GM18499 (cell line): Measurements from ENCODE around the gene HAUS7.

ENCODE experiments used
- ATAC-seq: cut with Tn5 transposase; IDR thresholded peaks from one replicate; pipeline ENCODE4 v1.9.1; 2021; ENCODE audit warnings: moderate number of reproducible peaks; ENCODE audit not compliant: insufficient read depth, unreplicated experiment

Gene HAUS7

GRCh38 chrX:153457827-153458466 is 12.4 kb downstream of the HAUS7 start:
- no peak for ATAC-seq

GRCh38 chrX:153457136-153457825 is 13.1 kb downstream of the HAUS7 start:
- no peak for ATAC-seq

GRCh38 chrX:153456704-153457103 is 13.7 kb downstream of the HAUS7 start:
- ATAC-seq, result no peak

DNA sequence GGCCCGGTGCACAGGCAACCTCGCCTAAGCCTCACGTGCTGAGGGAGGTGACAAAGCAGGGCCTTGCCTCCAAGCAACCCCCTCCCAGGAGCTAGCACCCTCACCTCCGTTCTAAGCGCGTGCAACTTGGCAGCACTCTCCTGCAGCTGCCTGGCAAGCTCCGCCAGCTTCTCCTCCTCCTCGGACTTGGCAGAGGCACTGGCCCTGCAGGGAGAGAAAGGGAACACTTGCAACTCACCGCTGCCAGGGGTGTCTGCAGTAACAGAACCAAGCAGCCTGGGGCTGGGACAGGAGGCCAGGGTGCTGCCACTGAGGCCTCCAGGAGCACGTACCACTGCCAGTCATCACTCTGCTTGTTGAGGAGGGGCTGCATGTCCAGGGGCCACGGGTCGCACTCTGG is 14.2 kb downstream of the HAUS7 start:
- ATAC-seq, result no peak

- no peak for ATAC-seq
Measured at GRCh38 chrX:153455571-153455970, 14.8 kb downstream of the HAUS7 start.

- no peak for ATAC-seq
Measured at GRCh38 chrX:153454901-153455550, 15.3 kb downstream of the HAUS7 start.

GRCh38 chrX:153450949-153451277 is 19.5 kb downstream of the HAUS7 start:
- no peak for ATAC-seq

- ATAC-seq, result no peak
Measured at GRCh38 chrX:153450114-153450948, 20.0 kb downstream of the HAUS7 start.

- no peak for ATAC-seq
Measured at GRCh38 chrX:153449368-153450113, 20.8 kb downstream of the HAUS7 start.

DNA sequence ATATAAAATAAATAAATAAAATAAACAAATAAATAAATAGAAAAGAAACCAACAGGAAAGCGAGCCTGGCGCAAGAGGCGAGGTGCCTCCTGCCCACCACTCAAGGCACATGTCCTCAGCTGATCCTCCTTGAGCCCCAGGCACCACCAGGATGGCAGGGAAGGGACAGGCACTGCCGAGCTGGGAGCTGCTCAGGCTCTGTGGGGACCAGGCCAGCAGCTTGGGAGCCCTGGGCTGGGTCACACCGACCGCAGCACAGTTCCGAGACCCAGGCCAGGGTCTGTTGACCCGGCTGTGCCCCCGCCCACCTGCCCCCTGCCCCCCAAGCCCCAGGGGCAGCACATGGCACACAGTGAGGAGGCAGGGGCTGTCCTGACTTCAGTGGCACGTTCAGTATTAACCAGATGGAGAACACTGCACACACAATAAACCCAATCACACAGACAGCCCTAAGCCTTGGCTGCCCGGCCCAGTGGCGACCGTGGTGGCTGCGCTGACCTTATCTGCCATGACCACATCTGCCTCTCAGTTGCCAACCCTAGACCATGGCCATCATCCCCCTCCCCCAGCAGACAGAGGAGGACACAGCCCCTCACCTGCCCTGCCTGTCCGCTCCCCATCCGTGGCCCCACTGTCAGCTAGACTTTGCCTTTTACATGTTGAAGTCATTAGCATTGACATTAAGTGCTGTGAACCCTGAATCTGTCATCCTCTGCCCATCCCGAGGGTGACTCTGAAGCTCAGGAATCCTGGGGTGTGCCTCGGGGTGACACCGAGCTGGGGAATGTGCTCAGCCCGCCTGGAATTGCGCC is 21.6 kb downstream of the HAUS7 start:
- ATAC-seq, result no peak

DNA sequence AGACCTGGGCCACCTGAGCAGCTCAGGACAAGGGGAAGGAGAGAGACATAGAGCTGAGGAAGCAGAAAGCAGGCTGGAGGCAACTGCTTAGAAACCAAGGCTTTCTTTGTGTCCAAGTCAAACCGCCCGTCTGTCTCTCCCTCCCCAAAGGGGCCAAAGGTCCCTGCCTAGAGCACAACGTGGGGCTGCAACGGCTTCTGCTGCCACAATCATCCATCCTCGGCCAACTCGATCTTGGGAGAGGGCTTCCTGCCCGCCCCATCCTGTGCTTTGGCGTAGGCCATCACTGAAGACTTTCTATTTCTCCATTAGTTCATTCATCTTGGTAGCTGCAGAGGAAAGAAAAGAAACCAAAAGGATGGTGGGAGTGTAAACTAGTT is 22.8 kb downstream of the HAUS7 start:
- ATAC-seq, result no peak

- no peak for ATAC-seq
Measured at GRCh38 chrX:153446950-153447580, 23.3 kb downstream of the HAUS7 start.

DNA sequence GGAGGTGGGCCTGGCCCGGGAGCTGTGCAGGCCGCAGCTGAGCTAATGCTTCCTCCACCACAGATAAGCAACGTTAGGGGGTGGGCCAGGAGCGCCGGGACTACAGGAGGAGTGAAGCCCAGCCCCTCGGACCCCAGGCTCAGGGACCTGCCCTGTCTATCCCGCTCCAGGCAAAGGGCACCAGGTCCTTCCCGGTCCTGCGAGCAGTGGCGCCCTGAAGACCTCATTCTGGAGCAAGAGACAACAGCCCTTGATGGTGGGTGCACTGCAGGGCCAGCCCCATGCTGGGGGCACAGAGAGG is 23.8 kb downstream of the HAUS7 start:
- no peak for ATAC-seq

DNA sequence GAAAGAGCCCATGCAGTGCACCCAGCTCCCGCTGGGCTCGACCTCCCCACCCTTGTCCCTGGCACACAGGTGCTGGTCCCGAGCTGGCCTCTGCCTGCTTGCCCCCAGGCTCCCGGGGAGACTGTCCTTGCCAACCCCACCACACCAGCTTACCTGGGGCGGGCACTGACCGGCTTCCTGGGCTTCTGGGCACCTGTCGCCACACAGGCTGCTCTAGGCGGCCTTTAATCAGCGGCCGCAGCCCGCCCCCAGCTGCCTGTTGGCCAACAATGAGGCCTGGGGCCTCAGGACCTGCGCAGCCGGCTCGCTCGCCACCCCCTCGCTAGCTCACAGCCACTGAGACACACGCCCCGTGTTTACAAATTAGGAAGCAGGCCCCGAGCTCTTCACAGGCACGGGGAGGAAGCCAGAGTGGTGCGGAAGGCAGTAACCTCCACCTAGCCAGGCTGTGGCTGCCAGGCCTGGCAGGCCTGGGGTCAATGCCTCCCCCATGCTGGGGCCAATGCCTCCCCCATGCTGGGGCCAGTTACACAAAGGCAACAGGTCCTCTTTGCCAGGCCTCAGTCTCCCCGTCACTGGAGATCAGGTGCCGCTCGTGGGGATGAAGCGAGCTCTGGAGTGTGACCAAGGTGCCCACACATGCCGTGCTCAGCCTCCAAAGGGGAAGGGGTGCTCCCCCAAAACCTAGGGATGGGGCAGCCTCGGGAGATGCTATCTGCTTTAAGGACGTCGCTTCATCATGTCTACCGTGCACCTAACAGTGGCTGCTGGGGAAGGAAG is 24.3 kb downstream of the HAUS7 start, which contains the start of gene TREX2:
Gene TREX2, minus strand, starts transcription at position 201 of the 780 bp plus-strand sequence. CDS start 626 bp downstream, outside the sequence.
- no peak for ATAC-seq

GRCh38 chrX:153445106-153445855 is 25.1 kb downstream of the HAUS7 start:
- ATAC-seq, result no peak

DNA sequence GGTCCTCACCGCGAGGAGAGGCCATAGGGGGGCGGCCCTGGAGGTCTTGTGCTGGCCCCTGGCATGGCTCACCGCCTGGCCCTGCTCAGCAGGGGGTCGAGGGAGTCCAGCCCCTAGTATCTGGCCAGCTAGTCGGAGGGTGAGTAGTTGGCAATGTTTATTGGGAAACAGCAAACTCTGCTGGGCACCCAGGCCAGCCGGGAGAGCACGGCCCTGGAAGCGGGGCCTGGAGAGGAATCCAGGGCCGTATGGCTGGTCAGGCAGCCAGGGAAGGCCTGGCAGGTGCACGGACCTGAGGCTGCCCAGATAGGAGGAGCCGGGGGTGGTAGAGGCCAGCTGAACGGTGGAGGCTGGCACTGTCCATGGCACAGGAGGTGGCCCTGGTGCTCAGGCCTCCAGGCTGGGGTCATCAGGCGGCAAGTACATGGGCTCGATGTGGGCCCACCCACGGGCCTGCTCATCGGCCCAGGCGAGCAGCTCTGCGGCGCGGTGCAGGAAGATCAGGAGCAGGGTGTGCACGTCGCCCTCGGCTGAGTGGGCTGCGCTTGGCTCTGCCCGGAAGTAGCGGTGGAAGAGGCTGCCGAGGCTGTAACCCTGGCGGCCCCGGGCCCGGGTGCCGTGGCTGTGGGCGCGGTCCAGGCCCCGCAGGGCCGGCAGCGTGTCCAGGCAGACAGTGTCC is 25.9 kb downstream of the HAUS7 start:
- ATAC-seq, result no peak
